H1 (cell line): ENCODE data around the gene OR1C1. TPM values are rescaled to one million over a fixed set of nuclear protein-coding genes. Genes with fewer than 3 reads are reported as not detected.

Experiments
- JUN ChIP-seq: IDR thresholded peaks from 2 replicates; pipeline ENCODE4 v1.6.1; 2011; ENCODE audit warnings: low read depth, mild to moderate bottlenecking, improper control_type of control experiment, low read length
- RBBP5 ChIP-seq: IDR thresholded peaks from 2 replicates; pipeline ENCODE4 v1.7.1; 2012; ENCODE audit warnings: low read depth, mild to moderate bottlenecking, inconsistent platforms, low read length, moderate library complexity, borderline replicate concordance
- TBP ChIP-seq: IDR thresholded peaks from 2 replicates; pipeline ENCODE4 v1.6.1; 2011; ENCODE audit warnings: low read depth, low read length, improper control_type of control experiment
- polyA plus RNA-seq, 7 experiments: library from polyadenylated mRNA; depleted of rRNA in 3 of 7; stranded (reverse) in 5 of 7; unstranded in 2 of 7; fragments of >200 nt in 5 of 7; fragments of 200-250 nt in 2 of 7; gene quantifications; 1 replicate in 5 of 7; 2 replicates in 1 of 7; 4 replicates in 1 of 7; pipeline versions ENCODE4 v1.2.1 to v1.2.3, GENCODE V29; 2011 to 2013; ENCODE audit warnings: missing spikeins in 2 of 7, mixed read lengths in 2 of 7
- total RNA-seq: library from RNA; stranded (reverse); fragmentation: NEBNext Ultra II Directional; extraction: Animal tissue kit (Norgen Biotek cat#: 25700); gene quantifications from 2 replicates; pipeline ENCODE4 v1.2.1, GENCODE V29; 2021
- TF ChIP-seq, protein P1 (sequence below), 3 experiments: IDR thresholded peaks; 1 replicate in 2 of 3; 2 replicates in 1 of 3; pipeline versions ENCODE4 v1.5.1 to v1.6.1; 2011; ENCODE audit warnings: low read length in 3 of 3, mild to moderate bottlenecking in 3 of 3, inconsistent platforms in 2 of 3, low read depth in 1 of 3, moderate library complexity in 1 of 3; ENCODE audit not compliant: insufficient read depth in 1 of 3; ENCODE audit errors: control extremely low read depth in 1 of 3

OR1C1 gene
- total and polyA plus RNA-seq, 2 of the 8 experiments (the other 6 are each of a cell fraction or from before 2014, with no cell fraction given), result not detected

DNA sequence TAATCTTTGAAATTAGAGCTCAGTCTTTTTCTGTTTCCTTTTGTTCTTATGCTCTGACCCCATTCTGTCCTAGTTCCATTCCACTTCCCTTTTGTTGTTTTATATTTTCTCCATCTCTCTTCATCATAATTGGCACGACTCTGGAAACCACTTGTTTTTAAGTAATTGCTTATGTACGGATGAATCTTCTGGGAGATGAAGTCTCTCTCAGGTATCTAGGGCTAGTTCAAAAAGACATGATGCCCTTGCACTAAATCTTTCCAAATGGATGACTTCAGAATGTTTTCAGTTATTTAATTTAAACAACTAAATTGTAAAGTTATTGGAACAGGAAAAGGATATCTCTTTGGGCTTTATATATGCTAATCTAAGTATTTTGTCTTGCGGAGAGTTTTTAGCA, 43.8 kb downstream of the OR1C1 start, which contains the start of gene OR6F1 (continued):
- TF ChIP-seq, protein P1, sequence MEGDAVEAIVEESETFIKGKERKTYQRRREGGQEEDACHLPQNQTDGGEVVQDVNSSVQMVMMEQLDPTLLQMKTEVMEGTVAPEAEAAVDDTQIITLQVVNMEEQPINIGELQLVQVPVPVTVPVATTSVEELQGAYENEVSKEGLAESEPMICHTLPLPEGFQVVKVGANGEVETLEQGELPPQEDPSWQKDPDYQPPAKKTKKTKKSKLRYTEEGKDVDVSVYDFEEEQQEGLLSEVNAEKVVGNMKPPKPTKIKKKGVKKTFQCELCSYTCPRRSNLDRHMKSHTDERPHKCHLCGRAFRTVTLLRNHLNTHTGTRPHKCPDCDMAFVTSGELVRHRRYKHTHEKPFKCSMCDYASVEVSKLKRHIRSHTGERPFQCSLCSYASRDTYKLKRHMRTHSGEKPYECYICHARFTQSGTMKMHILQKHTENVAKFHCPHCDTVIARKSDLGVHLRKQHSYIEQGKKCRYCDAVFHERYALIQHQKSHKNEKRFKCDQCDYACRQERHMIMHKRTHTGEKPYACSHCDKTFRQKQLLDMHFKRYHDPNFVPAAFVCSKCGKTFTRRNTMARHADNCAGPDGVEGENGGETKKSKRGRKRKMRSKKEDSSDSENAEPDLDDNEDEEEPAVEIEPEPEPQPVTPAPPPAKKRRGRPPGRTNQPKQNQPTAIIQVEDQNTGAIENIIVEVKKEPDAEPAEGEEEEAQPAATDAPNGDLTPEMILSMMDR (IDR thresholded peaks at IDR 0.05; ENCODE audit: control extremely low read depth in 1 of 3, insufficient read depth in 1 of 3, low read depth in 1 of 3, low read length in 3 of 3), result no peak
- TF ChIP-seq TBP (no peak), RBBP5 (no peak), JUN (no peak)
